Activated B cell treated with CpG ODN at 0.5 μM for 24 hours (primary cell): Measurements from ENCODE around the gene CTRL. TPM values are rescaled to one million over a fixed set of nuclear protein-coding genes. Genes with fewer than 3 reads are reported as not detected.
A peak's percentile ranks its signal among the peaks of the same experiment; 100 is the strongest.

Source experiments
- ATAC-seq: fragments of 200-7000 bp; cut with Tn5 transposase; one replicate; pipeline ENCODE4 v1.10.0; 2021; ENCODE audit warnings: low read depth, mild to moderate bottlenecking, moderate library complexity
- CTCF ChIA-PET: fragments of 350-600 bp; sonication (Branson Sonifier 250); formaldehyde crosslinking; loops from one replicate; lab custom pipeline; 2021; ENCODE audit warnings: antibody characterized with exemption; lab: Charles Lee
- POLR2A ChIA-PET: fragments of 350-600 bp; sonication (Branson Sonifier 250); formaldehyde crosslinking; loops from one replicate; lab custom pipeline; 2021; ENCODE audit warnings: antibody characterized with exemption; lab: Charles Lee
- DNase-seq: peaks from one replicate; pipeline ENCODE4 v3.0.0; 2022
- H3K27ac Mint-ChIP-seq: one replicate; pipeline ENCODE4 v1.8.0; 2020; ENCODE audit warnings: mixed read lengths
- H3K27me3 Mint-ChIP-seq: one replicate; pipeline ENCODE4 v1.8.0; 2021; ENCODE audit warnings: mixed read lengths
- H3K36me3 Mint-ChIP-seq: one replicate; pipeline ENCODE4 v1.8.0; 2021; ENCODE audit warnings: low read depth, mixed read lengths
- H3K4me1 Mint-ChIP-seq: one replicate; pipeline ENCODE4 v1.8.0; 2021; ENCODE audit warnings: mixed read lengths
- H3K4me3 Mint-ChIP-seq: one replicate; pipeline ENCODE4 v1.8.0; 2020; ENCODE audit warnings: mild to moderate bottlenecking, mixed read lengths
- H3K9me3 Mint-ChIP-seq: one replicate; pipeline ENCODE4 v1.8.0; 2020; ENCODE audit warnings: mixed read lengths
- CTCF ChIP-seq: fragments of 200-600 bp; IDR thresholded peaks from one replicate; pipeline ENCODE4 v1.8.0; 2022; ENCODE audit warnings: antibody characterized with exemption, mild to moderate bottlenecking
- intact Hi-C: fragments of 100-400 bp; cut with micrococcal nuclease; formaldehyde crosslinking; loops from one replicate; pipeline ENCODE4 v1.15.1; 2024
- total RNA-seq: library from RNA; stranded (reverse); gene quantifications from 2 replicates; pipeline ENCODE4 v1.2.3, GENCODE V29; 2022

The CTRL gene
- total RNA-seq, 1 donor from 2014 or later, result 6.2 TPM

DNA sequence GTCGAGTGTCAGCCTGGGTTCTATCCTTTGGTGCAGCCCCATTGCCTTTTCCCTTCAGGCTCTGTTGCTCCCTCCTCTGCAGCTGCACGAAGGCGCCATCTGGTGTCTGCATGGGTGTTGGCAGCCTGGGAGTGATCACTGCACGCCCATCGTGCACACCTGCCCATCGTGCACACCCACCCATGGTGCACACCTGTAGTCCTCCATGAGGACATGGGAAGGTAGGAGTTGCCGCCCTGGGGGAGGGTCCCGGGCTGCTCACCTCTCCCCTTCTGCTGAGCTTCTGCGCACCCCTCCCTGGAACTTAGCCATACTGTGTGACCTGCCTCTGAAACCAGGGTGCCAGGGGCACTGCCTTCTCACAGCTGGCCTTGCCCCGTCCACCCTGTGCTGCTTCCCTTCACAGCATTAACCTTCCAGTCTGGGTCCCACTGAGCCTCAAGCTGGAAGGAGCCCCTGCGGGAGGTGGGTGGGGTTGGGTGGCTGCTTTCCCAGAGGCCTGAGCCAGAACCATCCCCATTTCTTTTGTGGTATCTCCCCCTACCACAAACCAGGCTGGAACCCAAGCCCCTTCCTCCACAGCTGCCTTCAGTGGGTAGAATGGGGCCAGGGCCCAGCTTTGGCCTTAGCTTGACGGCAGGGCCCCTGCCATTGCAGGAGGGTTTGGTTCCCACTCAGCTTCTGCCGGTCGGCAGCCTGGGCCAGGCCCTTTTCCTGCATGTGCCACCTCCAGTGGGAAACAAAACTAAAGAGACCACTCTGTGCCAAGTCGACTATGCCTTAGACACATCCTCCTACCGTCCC is 2.9 kb downstream of the CTRL start:
- no peak overlapping the region for H3K27ac Mint-ChIP-seq
- TF ChIP-seq CTCF, result peak; percentile 43
- H3K36me3 Mint-ChIP-seq, result peaks cover 52% of the 10 kb centered on the region
- DNase-seq (peak; percentile 64), ATAC-seq (peak; percentile 90)
- no peaks in the 10 kb centered on the region for H3K27me3 Mint-ChIP-seq
- H3K4me1 Mint-ChIP-seq, result peaks cover 36% of the 10 kb centered on the region
- ChIA-PET CTCF (interaction anchor here (0.7 to 2.3 kb wide), 10 partner anchors 10 to 447 kb away, joined by 3 to 12 read pairs (median 3); partner anchors contain the start of gene ATP6V0D1), POLR2A (interaction anchor here (0.6 to 0.8 kb wide), 3 partner anchors 8 to 163 kb away, joined by 3 to 4 read pairs (median 3); partner anchors contain the start of gene PSMB10)
- intact Hi-C loops, result loop anchor here (1.0 to 2.0 kb wide), 7 partner anchors 45 to 434 kb away; no protein-coding TSS in a partner anchor
- no peaks in the 10 kb centered on the region for H3K9me3 Mint-ChIP-seq
- H3K4me3 Mint-ChIP-seq, result no peak overlapping the region

GRCh38 chr16:67928147-67928546 is 3.5 kb downstream of the CTRL start:
- H3K4me1 Mint-ChIP-seq, result peaks cover 36% of the 10 kb centered on the region
- H3K36me3 Mint-ChIP-seq, result peaks cover 48% of the 10 kb centered on the region
- intact Hi-C loops, result loop anchor here (1.0 to 2.0 kb wide), 7 partner anchors 45 to 434 kb away; no protein-coding TSS in a partner anchor
- H3K9me3 Mint-ChIP-seq, result no peaks in the 10 kb centered on the region
- no peaks in the 10 kb centered on the region for H3K27me3 Mint-ChIP-seq
- no peak overlapping the region for H3K27ac Mint-ChIP-seq
- no peak for DNase-seq
- CTCF ChIA-PET, result interaction anchor here (0.9 to 2.3 kb wide), 9 partner anchors 9 to 447 kb away, joined by 3 to 12 read pairs (median 3); partner anchors contain the start of gene ATP6V0D1
- POLR2A ChIA-PET, result interaction anchor here (0.6 kb wide), 2 partner anchors 8 to 164 kb away, joined by 3 read pairs; partner anchors contain the start of gene PSMB10
- ATAC-seq, result no peak
- H3K4me3 Mint-ChIP-seq, result no peak overlapping the region
- no peak for TF ChIP-seq CTCF

DNA sequence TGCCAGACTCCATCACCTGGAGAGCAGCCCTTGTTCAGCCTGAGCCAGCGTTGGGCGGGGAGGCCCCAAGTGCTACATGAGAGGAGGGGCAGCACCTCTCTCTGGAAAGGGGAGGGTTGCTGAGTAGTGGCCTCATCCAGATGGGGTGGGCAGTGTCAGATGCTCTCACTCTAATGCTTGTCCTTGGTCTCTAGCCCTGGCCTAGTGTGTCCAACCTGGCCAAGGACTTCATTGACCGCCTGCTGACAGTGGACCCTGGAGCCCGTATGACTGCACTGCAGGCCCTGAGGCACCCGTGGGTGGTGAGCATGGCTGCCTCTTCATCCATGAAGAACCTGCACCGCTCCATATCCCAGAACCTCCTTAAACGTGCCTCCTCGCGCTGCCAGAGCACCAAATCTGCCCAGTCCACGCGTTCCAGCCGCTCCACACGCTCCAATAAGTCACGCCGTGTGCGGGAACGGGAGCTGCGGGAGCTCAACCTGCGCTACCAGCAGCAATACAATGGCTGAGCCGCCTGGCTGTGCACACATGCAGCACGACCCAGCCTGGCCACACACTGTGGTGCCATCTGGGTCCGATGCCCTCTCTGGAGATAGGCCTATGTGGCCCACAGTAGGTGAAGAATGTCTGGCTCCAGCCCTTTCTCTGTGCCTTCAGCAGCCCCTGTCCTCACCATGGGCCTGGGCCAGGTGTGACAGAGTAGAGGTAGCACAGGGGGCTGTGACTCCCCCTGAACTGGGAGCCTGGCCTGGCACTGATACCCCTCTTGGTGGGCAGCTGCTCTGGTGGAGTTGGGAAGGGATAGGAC is 4.3 kb downstream of the CTRL start:
- no peak for ATAC-seq
- TF ChIP-seq CTCF, result no peak
- Mint-ChIP-seq H3K9me3 (no peaks in the 10 kb centered on the region), H3K4me3 (no peak overlapping the region), H3K36me3 (peaks cover 46% of the 10 kb centered on the region), H3K27me3 (no peaks in the 10 kb centered on the region), H3K27ac (no peak overlapping the region), H3K4me1 (peaks cover 35% of the 10 kb centered on the region)
- intact Hi-C loops, result no loop called here
- ChIA-PET POLR2A (interaction anchor here (3.0 kb wide), 1 partner anchor 8 kb away, joined by 18 read pairs; the partner anchor contains the start of gene PSMB10), CTCF (interaction anchor here (1.0 to 3.1 kb wide), 5 partner anchors 9 to 113 kb away, joined by 3 to 12 read pairs (median 4); partner anchors contain the start of gene PSMB10)
- DNase-seq, result no peak

- H3K4me1 Mint-ChIP-seq, result peaks cover 34% of the 10 kb centered on the region
- TF ChIP-seq CTCF, result no peak
- no peaks in the 10 kb centered on the region for H3K9me3 Mint-ChIP-seq
- H3K27me3 Mint-ChIP-seq, result no peaks in the 10 kb centered on the region
- DNase-seq, result no peak
- intact Hi-C loops, result no loop called here
- ATAC-seq, result no peak
- peaks cover 41% of the 10 kb centered on the region for H3K36me3 Mint-ChIP-seq
- H3K27ac Mint-ChIP-seq, result peak overlapping the region; percentile 56
- no peak overlapping the region for H3K4me3 Mint-ChIP-seq
- CTCF ChIA-PET, result interaction anchor here (1.0 to 3.1 kb wide), 4 partner anchors 11 to 114 kb away, joined by 3 to 11 read pairs (median 6); partner anchors contain the start of gene PSMB10
- POLR2A ChIA-PET, result interaction anchor here (0.6 to 3.0 kb wide), 5 partner anchors 9 to 436 kb away, joined by 3 to 18 read pairs (median 4); partner anchors contain the start of genes PSKH1 and PSMB10
Observed at GRCh38 chr16:67926181-67926750, 5.4 kb downstream of the CTRL start.
